SK-N-SH (cell line): Measurements from ENCODE around the gene EPHB2. TPM values are rescaled to one million over a fixed set of nuclear protein-coding genes. Genes with fewer than 3 reads are reported as not detected.

ENCODE experiments used
- CTCF ChIA-PET: fragments of 300-600, 350-600 bp; formaldehyde crosslinking; extraction: SDS; loops from one replicate; lab custom pipeline; 2021; lab: Yijun Ruan, JAX
- POLR2A ChIA-PET: fragments of 350-600 bp; sonication (Branson Sonifier 250); formaldehyde crosslinking; extraction: SDS; loops from one replicate; lab custom pipeline; 2020; ENCODE audit warnings: antibody characterized with exemption, inconsistent platforms; lab: Yijun Ruan, JAX
- DNase-seq: peaks from one replicate; pipeline ENCODE4 v3.0.0; 2012
- H2AFZ ChIP-seq: fragments of 200-600 bp; sonication (generic); 2 replicates; pipeline ENCODE4 v1.8.1; 2016; ENCODE audit warnings: antibody characterized with exemption, mild to moderate bottlenecking, low read depth
- H3F3A ChIP-seq: fragments of 200-600 bp; sonication (generic); replicated peaks from 2 replicates; pipeline ENCODE3; 2016; ENCODE audit warnings: antibody characterized with exemption, mild to moderate bottlenecking; ENCODE audit not compliant: insufficient read depth
- H3K27ac ChIP-seq, 2 experiments: fragments of 200-500 bp in 1 of 2; fragments of 200-600 bp in 1 of 2; sonication (Bioruptor generic) in 1 of 2; sonication (generic), shearing (Covaris generic) in 1 of 2; 2 replicates each; pipeline versions ENCODE4 v1.5.1 to v1.6.1; 2014 to 2016; ENCODE audit warnings: low read depth in 2 of 2, inconsistent platforms in 1 of 2, low read length in 1 of 2, mild to moderate bottlenecking in 1 of 2, mixed read lengths in 1 of 2
- H3K27me3 ChIP-seq: fragments of 200-600 bp; sonication (generic), shearing (Covaris generic); 2 replicates; pipeline ENCODE4 v1.6.1; 2016; ENCODE audit warnings: mixed run types; ENCODE audit not compliant: insufficient read depth
- H3K36me3 ChIP-seq, 2 experiments: fragments of 200-500 bp in 1 of 2; fragments of 200-600 bp in 1 of 2; sonication (Bioruptor generic) in 1 of 2; sonication (generic) in 1 of 2; replicated peaks in 1 of 2; 2 replicates each; pipeline versions ENCODE3 to v1.5.1; 2014 to 2016; ENCODE audit warnings: low read length in 1 of 2, mild to moderate bottlenecking in 1 of 2; ENCODE audit not compliant: insufficient read depth in 2 of 2, control insufficient read depth in 1 of 2
- H3K4me1 ChIP-seq, 2 experiments: fragments of 200-500 bp in 1 of 2; fragments of 200-600 bp in 1 of 2; sonication (Bioruptor generic) in 1 of 2; sonication (generic), shearing (Covaris generic) in 1 of 2; 2 replicates each; pipeline versions ENCODE4 v1.5.1 to v1.6.1; 2014 to 2016; ENCODE audit warnings: low read depth in 1 of 2, low read length in 1 of 2, mixed run types in 1 of 2; ENCODE audit not compliant: insufficient read depth in 2 of 2, control insufficient read depth in 1 of 2
- H3K4me2 ChIP-seq: fragments of 200-600 bp; sonication (generic), shearing (Covaris generic); 2 replicates; pipeline ENCODE4 v1.6.1; 2017; ENCODE audit warnings: mixed run types
- H3K4me3 ChIP-seq, 2 experiments: fragments of 200-500 bp in 1 of 2; fragments of 200-600 bp in 1 of 2; sonication (Bioruptor generic) in 1 of 2; sonication (generic), shearing (Covaris generic) in 1 of 2; 2 replicates each; pipeline versions ENCODE4 v1.5.1 to v1.8.1; 2014 to 2016; ENCODE audit warnings: low read depth in 2 of 2, inconsistent platforms in 1 of 2, low read length in 1 of 2, mild to moderate bottlenecking in 1 of 2, mixed read lengths in 1 of 2, moderate library complexity in 1 of 2
- H3K79me2 ChIP-seq: fragments of 200-600 bp; sonication (generic); 2 replicates; pipeline ENCODE4 v1.8.1; 2017; ENCODE audit warnings: mild to moderate bottlenecking; ENCODE audit not compliant: insufficient read depth
- H3K9ac ChIP-seq: fragments of 200-600 bp; sonication (generic); 2 replicates; pipeline ENCODE4 v1.6.1; 2017; ENCODE audit warnings: mixed run types
- H3K9me2 ChIP-seq: fragments of 200-600 bp; sonication (generic); 2 replicates; pipeline ENCODE4 v1.6.1; 2017; ENCODE audit warnings: mixed run types
- H3K9me3 ChIP-seq: fragments of 200-600 bp; sonication (generic); 2 replicates; pipeline ENCODE4 v1.6.1; 2017; ENCODE audit warnings: mixed run types, mild to moderate bottlenecking, moderate library complexity
- H4K20me1 ChIP-seq: fragments of 200-600 bp; sonication (generic); 2 replicates; pipeline ENCODE4 v1.6.1; 2017; ENCODE audit warnings: mild to moderate bottlenecking, mixed run types; ENCODE audit not compliant: insufficient read depth
- EP300 ChIP-seq, 2 experiments: IDR thresholded peaks; 2 replicates each; pipeline versions ENCODE4 v1.4.0 to v1.6.1; 2012; ENCODE audit warnings: borderline replicate concordance in 1 of 2, low read depth in 1 of 2, low read length in 1 of 2
- EZH2phosphoT487 ChIP-seq: fragments of 200-600 bp; sonication (generic); IDR thresholded peaks from 2 replicates; pipeline ENCODE4 v1.6.1; 2017; ENCODE audit warnings: low read depth, mixed run types, mild to moderate bottlenecking, antibody characterized with exemption, moderate library complexity, borderline replicate concordance
- FOSL2 ChIP-seq: IDR thresholded peaks from 2 replicates; pipeline ENCODE4 v1.4.0; 2012; ENCODE audit warnings: low read depth, mild to moderate bottlenecking, moderate library complexity, borderline replicate concordance
- FOXJ3 ChIP-seq: sonication (generic); formaldehyde crosslinking; IDR thresholded peaks from 2 replicates; pipeline ENCODE4 v1.5.1; 2020; ENCODE audit warnings: mild to moderate bottlenecking, missing genetic modification reagents
- FOXM1 ChIP-seq: IDR thresholded peaks from 2 replicates; pipeline ENCODE4 v1.4.0; 2012; ENCODE audit warnings: low read depth, mild to moderate bottlenecking
- GATA2 ChIP-seq: sonication (generic); formaldehyde crosslinking; IDR thresholded peaks from 2 replicates; pipeline ENCODE4 v1.5.0; 2020; ENCODE audit warnings: mild to moderate bottlenecking, missing genetic modification reagents
- JUND ChIP-seq: IDR thresholded peaks from 2 replicates; pipeline ENCODE4 v1.4.0; 2012
- MEF2A ChIP-seq: IDR thresholded peaks from 2 replicates; pipeline ENCODE4 v1.4.0; 2012; ENCODE audit warnings: low read depth, borderline replicate concordance
- POLR2AphosphoS5 ChIP-seq: IDR thresholded peaks from 2 replicates; pipeline ENCODE4 v1.6.1; 2012; ENCODE audit warnings: low read depth, low read length
- RFX5 ChIP-seq: IDR thresholded peaks from 2 replicates; pipeline ENCODE4 v1.6.1; 2012; ENCODE audit warnings: mild to moderate bottlenecking, improper control_type of control experiment, low read length
- RXRA ChIP-seq: IDR thresholded peaks from 2 replicates; pipeline ENCODE4 v1.4.0; 2012; ENCODE audit warnings: low read depth, mild to moderate bottlenecking, borderline replicate concordance
- SMC3 ChIP-seq: IDR thresholded peaks from 2 replicates; pipeline ENCODE4 v1.6.1; 2012; ENCODE audit warnings: low read depth, low read length, improper control_type of control experiment
- TCF12 ChIP-seq: IDR thresholded peaks from 2 replicates; pipeline ENCODE4 v1.4.0; 2012
- YY1 ChIP-seq: IDR thresholded peaks from 2 replicates; pipeline ENCODE4 v1.4.0; 2012; ENCODE audit warnings: low read depth, mild to moderate bottlenecking
- WGBS: methylation state at CpG from one replicate; pipeline ENCODE4 v1.1.6; 2017; ENCODE audit warnings: low lambda C conversion rate; 5-methylcytosine and 5-hydroxymethylcytosine counted together
- polyA plus RNA-seq, 3 experiments: library from polyadenylated mRNA; depleted of rRNA; stranded (reverse); fragments of >200 nt; gene quantifications; 2 replicates each; pipeline ENCODE4 v1.2.3, GENCODE V29; 2012
- TF ChIP-seq, protein P1 (sequence below): fragments of 150-350 bp; IDR thresholded peaks from 2 replicates; pipeline ENCODE4 v1.6.1; 2017; ENCODE audit warnings: antibody characterized with exemption, low read length, low read depth, borderline replicate concordance
- TF ChIP-seq, protein P2 (sequence below): IDR thresholded peaks from 2 replicates; pipeline ENCODE4; 2012
- TF ChIP-seq, protein P3 (sequence below): fragments of 150-350 bp; IDR thresholded peaks from 2 replicates; pipeline ENCODE4 v1.6.1; 2016; ENCODE audit warnings: mild to moderate bottlenecking, low read depth, low read length
- TF ChIP-seq, protein P4 (sequence below): IDR thresholded peaks from 2 replicates; pipeline ENCODE4 v1.4.0; 2012; ENCODE audit warnings: low read depth, borderline replicate concordance
- TF ChIP-seq, protein P5 (sequence below): fragments of 200-600 bp; sonication (generic); IDR thresholded peaks from 2 replicates; pipeline ENCODE4 v1.6.1; 2017; ENCODE audit warnings: antibody characterized with exemption, mild to moderate bottlenecking, moderate library complexity

Gene EPHB2
- polyA plus RNA-seq, 1 of the 3 experiments (the other 2 are of a cell fraction): 25.2 TPM

DNA sequence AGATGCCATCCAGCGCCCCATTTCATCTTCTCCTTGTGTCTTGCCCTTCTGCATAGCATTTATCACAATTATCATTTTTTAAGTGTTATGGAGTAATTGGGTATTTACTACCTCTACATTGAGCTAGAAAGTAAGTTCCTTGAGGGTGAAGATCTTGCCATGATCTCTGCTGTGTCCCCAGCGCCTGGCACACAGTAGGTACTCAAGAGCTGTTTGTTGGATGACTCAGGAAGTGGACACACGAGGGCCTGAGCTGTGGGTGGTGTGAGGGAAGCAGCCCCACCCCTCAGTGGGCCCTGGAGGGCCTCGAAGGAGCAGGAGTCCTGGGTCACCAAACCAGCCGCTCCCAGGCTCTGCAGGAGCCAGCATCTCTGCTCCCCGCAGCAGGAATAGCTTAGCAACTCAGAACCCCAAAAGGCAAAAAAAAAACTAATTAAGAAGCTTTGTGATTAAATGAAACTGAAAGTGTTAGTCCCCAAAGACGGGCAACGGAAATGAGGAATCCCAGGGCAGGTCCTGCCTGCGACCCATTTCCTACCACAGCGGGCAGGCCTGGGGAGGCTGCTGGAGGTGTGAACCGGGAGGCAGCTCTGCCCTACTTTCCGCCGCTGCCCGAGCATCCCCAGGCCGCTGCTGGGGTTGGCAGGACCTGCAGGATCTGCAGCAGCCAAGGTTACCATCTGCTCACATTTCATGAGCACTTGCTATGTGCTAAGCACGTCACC, 174.3 kb downstream of the EPHB2 start:
- no peak overlapping the region for H3K27ac ChIP-seq
- H3K9me2 ChIP-seq: no peaks in the 10 kb centered on the region
- H3K27me3 ChIP-seq: no peaks in the 10 kb centered on the region
- ChIA-PET CTCF (interaction anchor here (0.8 to 2.2 kb wide), 3 partner anchors 22 to 210 kb away, joined by 3 to 12 read pairs (median 3); no protein-coding TSS in a partner anchor), POLR2A (no interaction called here)
- peaks cover 0 to 12% of the 10 kb centered on the region in 2 experiments; a peak in 2 of 4 replicates for H3K4me1 ChIP-seq
- H3K4me2 ChIP-seq: no peak overlapping the region
- TF ChIP-seq, protein P1, sequence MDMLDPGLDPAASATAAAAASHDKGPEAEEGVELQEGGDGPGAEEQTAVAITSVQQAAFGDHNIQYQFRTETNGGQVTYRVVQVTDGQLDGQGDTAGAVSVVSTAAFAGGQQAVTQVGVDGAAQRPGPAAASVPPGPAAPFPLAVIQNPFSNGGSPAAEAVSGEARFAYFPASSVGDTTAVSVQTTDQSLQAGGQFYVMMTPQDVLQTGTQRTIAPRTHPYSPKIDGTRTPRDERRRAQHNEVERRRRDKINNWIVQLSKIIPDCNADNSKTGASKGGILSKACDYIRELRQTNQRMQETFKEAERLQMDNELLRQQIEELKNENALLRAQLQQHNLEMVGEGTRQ: no peak
- TF ChIP-seq RXRA (no peak), POLR2AphosphoS5 (no peak), RFX5 (no peak), MEF2A (no peak), TCF12 (no peak), EP300 (IDR thresholded peaks at IDR 0.05; ENCODE audit: borderline replicate concordance in 1 of 2, low read depth in 1 of 2, low read length in 1 of 2) (no peak), GATA2 (CRISPR knock-in tag) (no peak), JUND (no peak), SMC3 (no peak), FOSL2 (no peak), YY1 (no peak), FOXJ3 (no peak), EZH2phosphoT487 (no peak), FOXM1 (no peak)
- TF ChIP-seq, protein P2, sequence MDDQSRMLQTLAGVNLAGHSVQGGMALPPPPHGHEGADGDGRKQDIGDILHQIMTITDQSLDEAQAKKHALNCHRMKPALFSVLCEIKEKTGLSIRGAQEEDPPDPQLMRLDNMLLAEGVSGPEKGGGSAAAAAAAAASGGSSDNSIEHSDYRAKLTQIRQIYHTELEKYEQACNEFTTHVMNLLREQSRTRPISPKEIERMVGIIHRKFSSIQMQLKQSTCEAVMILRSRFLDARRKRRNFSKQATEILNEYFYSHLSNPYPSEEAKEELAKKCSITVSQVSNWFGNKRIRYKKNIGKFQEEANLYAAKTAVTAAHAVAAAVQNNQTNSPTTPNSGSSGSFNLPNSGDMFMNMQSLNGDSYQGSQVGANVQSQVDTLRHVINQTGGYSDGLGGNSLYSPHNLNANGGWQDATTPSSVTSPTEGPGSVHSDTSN: no peak
- TF ChIP-seq, protein P3, sequence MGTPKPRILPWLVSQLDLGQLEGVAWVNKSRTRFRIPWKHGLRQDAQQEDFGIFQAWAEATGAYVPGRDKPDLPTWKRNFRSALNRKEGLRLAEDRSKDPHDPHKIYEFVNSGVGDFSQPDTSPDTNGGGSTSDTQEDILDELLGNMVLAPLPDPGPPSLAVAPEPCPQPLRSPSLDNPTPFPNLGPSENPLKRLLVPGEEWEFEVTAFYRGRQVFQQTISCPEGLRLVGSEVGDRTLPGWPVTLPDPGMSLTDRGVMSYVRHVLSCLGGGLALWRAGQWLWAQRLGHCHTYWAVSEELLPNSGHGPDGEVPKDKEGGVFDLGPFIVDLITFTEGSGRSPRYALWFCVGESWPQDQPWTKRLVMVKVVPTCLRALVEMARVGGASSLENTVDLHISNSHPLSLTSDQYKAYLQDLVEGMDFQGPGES: no peak
- TF ChIP-seq, protein P4, sequence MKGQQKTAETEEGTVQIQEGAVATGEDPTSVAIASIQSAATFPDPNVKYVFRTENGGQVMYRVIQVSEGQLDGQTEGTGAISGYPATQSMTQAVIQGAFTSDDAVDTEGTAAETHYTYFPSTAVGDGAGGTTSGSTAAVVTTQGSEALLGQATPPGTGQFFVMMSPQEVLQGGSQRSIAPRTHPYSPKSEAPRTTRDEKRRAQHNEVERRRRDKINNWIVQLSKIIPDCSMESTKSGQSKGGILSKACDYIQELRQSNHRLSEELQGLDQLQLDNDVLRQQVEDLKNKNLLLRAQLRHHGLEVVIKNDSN: no peak
- TF ChIP-seq, protein P5, sequence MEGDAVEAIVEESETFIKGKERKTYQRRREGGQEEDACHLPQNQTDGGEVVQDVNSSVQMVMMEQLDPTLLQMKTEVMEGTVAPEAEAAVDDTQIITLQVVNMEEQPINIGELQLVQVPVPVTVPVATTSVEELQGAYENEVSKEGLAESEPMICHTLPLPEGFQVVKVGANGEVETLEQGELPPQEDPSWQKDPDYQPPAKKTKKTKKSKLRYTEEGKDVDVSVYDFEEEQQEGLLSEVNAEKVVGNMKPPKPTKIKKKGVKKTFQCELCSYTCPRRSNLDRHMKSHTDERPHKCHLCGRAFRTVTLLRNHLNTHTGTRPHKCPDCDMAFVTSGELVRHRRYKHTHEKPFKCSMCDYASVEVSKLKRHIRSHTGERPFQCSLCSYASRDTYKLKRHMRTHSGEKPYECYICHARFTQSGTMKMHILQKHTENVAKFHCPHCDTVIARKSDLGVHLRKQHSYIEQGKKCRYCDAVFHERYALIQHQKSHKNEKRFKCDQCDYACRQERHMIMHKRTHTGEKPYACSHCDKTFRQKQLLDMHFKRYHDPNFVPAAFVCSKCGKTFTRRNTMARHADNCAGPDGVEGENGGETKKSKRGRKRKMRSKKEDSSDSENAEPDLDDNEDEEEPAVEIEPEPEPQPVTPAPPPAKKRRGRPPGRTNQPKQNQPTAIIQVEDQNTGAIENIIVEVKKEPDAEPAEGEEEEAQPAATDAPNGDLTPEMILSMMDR: no peak
- H4K20me1 ChIP-seq: no peaks in the 10 kb centered on the region
- no peaks in the 10 kb centered on the region for H3K79me2 ChIP-seq
- WGBS: 93% methylated on average over 16 of the region's 16 CpGs
- H2AFZ ChIP-seq: no peak overlapping the region
- DNase-seq: no peak
- no peak overlapping the region for H3K9ac ChIP-seq
- peaks cover 0 to 4% of the 10 kb centered on the region in 2 experiments for H3K36me3 ChIP-seq
- H3K4me3 ChIP-seq: no peak overlapping the region
- peaks cover 4% of the 10 kb centered on the region for H3F3A ChIP-seq
- no peaks in the 10 kb centered on the region for H3K9me3 ChIP-seq
